GM23248 (cell line): ENCODE results near the gene TNFRSF4.

Source experiments
- EZH2 ChIP-seq: fragments of 200-600 bp; sonication (generic); IDR thresholded peaks from 2 replicates; pipeline ENCODE4 v1.6.1; 2018; ENCODE audit warnings: antibody characterized with exemption, mild to moderate bottlenecking; ENCODE audit not compliant: insufficient read depth, poor library complexity, severe bottlenecking
- EZH2phosphoT487 ChIP-seq: fragments of 200-600 bp; sonication (generic); IDR thresholded peaks from 2 replicates; pipeline ENCODE4 v1.6.1; 2018; ENCODE audit warnings: antibody characterized with exemption, moderate library complexity, mild to moderate bottlenecking, low read depth; ENCODE audit not compliant: insufficient read depth

DNA sequence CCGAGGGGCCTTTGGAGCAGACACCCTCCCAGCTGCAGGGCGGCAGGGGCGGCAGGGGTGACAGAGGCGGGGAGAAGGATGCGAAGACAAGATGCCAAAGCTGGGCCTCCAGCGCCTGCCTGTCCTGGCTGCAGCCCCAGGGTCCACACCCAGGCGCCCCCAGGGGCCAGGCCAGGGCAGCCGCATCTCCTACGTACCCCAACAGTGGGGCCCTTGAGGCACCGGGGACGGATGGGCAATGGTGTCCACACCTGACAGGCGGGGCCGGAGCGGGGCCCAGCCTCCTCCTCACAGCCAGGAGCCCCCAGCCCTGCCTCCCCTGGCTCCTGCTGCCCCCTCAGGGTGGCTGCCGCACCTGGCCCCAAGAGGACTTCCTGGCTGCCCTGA lies 25.3 kb upstream of the TNFRSF4 start:
- TF ChIP-seq EZH2 (no peak), EZH2phosphoT487 (no peak)
